CD8-positive, alpha-beta memory T cell (primary cell): ENCODE measurements around the gene CCDC6. TPM values are rescaled to one million over a fixed set of nuclear protein-coding genes. Genes with fewer than 3 reads are reported as not detected.

Experiments used
- CTCF ChIA-PET: fragments of 350-600 bp; sonication (Branson Sonifier 250); formaldehyde crosslinking; loops from one replicate; lab custom pipeline; 2021; ENCODE audit warnings: antibody characterized with exemption; lab: Charles Lee
- POLR2A ChIA-PET: fragments of 350-600 bp; sonication (Branson Sonifier 250); formaldehyde crosslinking; loops from one replicate; lab custom pipeline; 2021; ENCODE audit warnings: antibody characterized with exemption; lab: Charles Lee
- DNase-seq, 5 donors: peaks; one replicate each; pipeline versions ENCODE4 v3.0.0 to v3.0.0-alpha.2; 2020 to 2022; ENCODE audit warnings: mixed read lengths in 1 of 5
- H3K27ac ChIP-seq: one replicate; pipeline ENCODE4 v1.7.0; 2013; ENCODE audit warnings: low read depth, mild to moderate bottlenecking, low read length, moderate library complexity
- H3K27me3 ChIP-seq: 2 replicates; pipeline ENCODE4 v1.7.0; 2013; ENCODE audit warnings: low read length, mild to moderate bottlenecking; ENCODE audit not compliant: insufficient read depth, poor library complexity, severe bottlenecking
- H3K36me3 ChIP-seq: 2 replicates; pipeline ENCODE4 v1.7.0; 2013; ENCODE audit warnings: mild to moderate bottlenecking, low read length, moderate library complexity; ENCODE audit not compliant: insufficient read depth
- H3K4me1 ChIP-seq: 2 replicates; pipeline ENCODE4 v1.7.0; 2013; ENCODE audit warnings: mild to moderate bottlenecking, low read length, moderate library complexity; ENCODE audit not compliant: insufficient read depth
- H3K4me3 ChIP-seq: 2 replicates; pipeline ENCODE4 v1.7.0; 2013; ENCODE audit warnings: mild to moderate bottlenecking, low read length
- H3K9me3 ChIP-seq: 2 replicates; pipeline ENCODE4 v1.7.0; 2013; ENCODE audit warnings: mild to moderate bottlenecking, low read length
- H3K27ac Mint-ChIP-seq, 8 donors: one replicate each; pipeline ENCODE4 v1.8.0; 2020 to 2021; ENCODE audit warnings: mixed read lengths in 8 of 8, mild to moderate bottlenecking in 6 of 8, inconsistent platforms in 3 of 8, moderate library complexity in 3 of 8
- H3K27me3 Mint-ChIP-seq, 2 donors: one replicate each; pipeline ENCODE4 v1.8.0; 2020 to 2021; ENCODE audit warnings: mixed read lengths in 2 of 2, mild to moderate bottlenecking in 1 of 2, moderate library complexity in 1 of 2
- H3K36me3 Mint-ChIP-seq, 3 donors: one replicate each; pipeline ENCODE4 v1.8.0; 2020 to 2021; ENCODE audit warnings: mixed read lengths in 3 of 3, inconsistent platforms in 1 of 3, mild to moderate bottlenecking in 1 of 3
- H3K4me1 Mint-ChIP-seq, 3 donors: one replicate each; pipeline ENCODE4 v1.8.0; 2020 to 2021; ENCODE audit warnings: mixed read lengths in 3 of 3, inconsistent platforms in 1 of 3, mild to moderate bottlenecking in 1 of 3
- H3K4me3 Mint-ChIP-seq, 7 donors: one replicate each; pipeline ENCODE4 v1.8.0; 2020 to 2021; ENCODE audit warnings: mixed read lengths in 7 of 7, mild to moderate bottlenecking in 6 of 7, moderate library complexity in 4 of 7, inconsistent platforms in 2 of 7
- H3K9me3 Mint-ChIP-seq, 5 donors: one replicate each; pipeline ENCODE4 v1.8.0; 2020 to 2022; ENCODE audit warnings: mixed read lengths in 5 of 5, mild to moderate bottlenecking in 3 of 5, moderate library complexity in 2 of 5, inconsistent platforms in 1 of 5
- polyA plus RNA-seq: library from polyadenylated mRNA; unstranded; fragments of 300-500 nt; fragmentation: Illumina TruSeq; gene quantifications from one replicate; pipeline ENCODE4 v1.2.3, GENCODE V29; 2021
- total RNA-seq, 2 experiments: library from RNA; stranded (reverse); gene quantifications; one replicate each; pipeline ENCODE4 v1.2.3, GENCODE V29; 2021

Gene CCDC6
- total and polyA plus RNA-seq, 3 experiments from 2014 or later, result 4.9 to 53.0 (median 52.0) TPM

DNA sequence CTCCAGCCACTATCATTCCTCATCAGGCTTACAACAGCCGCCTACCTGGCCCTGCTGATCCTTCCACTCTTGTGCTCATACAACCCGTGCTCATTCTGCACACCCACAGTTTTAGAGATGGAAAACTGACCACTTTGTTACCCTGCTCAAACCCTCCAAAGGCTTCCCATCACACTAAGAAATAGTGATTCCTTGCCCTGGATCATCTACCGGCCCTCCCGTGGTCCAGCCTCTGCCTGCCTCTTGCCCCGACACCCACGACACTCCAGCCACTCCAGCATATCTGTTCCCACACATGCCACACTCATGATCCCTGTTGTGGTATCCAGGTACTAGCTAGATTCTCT lies 36.8 kb downstream of the CCDC6 start:
- no peaks in the 10 kb centered on the region for H3K36me3 ChIP-seq
- Mint-ChIP-seq H3K36me3 (no peaks in the 10 kb centered on the region), H3K4me1 (peaks cover 68 to 92% (median 81%) of the 10 kb centered on the region in 3 donors), H3K4me3 (no peak overlapping the region), H3K27ac (peak overlapping the region in 1 of 8 donors; percentile 54), H3K9me3 (no peaks in the 10 kb centered on the region), H3K27me3 (no peaks in the 10 kb centered on the region)
- no peaks in the 10 kb centered on the region for H3K9me3 ChIP-seq
- no peaks in the 10 kb centered on the region for H3K27me3 ChIP-seq
- peaks cover 35% of the 10 kb centered on the region for H3K4me1 ChIP-seq
- CTCF ChIA-PET, result no interaction called here
- DNase-seq, result no peak
- no peak overlapping the region for H3K4me3 ChIP-seq
- POLR2A ChIA-PET, result no interaction called here
- no peak overlapping the region for H3K27ac ChIP-seq

DNA sequence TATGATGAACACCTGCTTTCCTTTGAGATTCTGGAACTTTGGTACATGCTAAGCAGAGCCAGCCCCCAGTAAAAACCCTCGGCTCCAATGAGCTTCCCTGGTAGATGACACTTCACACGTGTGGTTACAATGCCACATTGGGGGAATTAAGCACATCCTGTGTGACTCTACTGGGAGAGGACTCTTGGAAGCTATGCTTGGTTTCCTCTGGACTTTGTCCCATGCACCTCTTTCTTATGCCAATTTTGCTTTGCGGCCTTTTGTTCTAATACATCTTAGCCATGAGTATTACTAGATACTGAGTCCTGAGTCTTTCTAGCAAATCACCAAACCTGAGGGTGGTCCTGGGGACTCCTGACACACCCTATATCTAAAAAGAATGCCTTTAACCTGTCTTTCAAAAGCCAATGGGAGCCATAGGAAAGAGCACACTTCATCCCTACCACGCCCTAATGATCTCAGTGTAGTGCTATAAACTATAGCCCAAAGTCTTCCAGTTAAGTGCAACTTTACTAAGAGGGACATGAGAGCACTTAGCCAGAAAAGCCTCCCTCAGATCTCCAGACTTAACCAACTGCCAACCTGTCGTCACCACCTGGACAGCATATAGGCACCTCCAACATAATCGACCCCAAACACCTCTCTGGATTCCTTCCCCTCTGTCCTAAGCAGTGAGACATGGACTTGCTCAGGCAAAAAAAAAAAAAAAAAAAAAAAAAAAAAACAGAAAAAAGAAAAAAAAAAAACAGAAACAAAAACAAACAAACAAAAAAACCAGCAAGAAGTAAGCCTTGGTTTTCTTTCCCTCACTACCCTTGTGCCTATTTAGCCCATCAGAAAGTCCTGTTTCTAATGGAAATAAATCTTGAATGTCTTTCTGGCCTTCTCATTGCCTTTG lies 37.4 kb downstream of the CCDC6 start:
- Histone ChIP-seq H3K27ac (no peak overlapping the region), H3K36me3 (no peaks in the 10 kb centered on the region), H3K27me3 (no peaks in the 10 kb centered on the region), H3K4me3 (no peak overlapping the region), H3K4me1 (peaks cover 37% of the 10 kb centered on the region), H3K9me3 (no peaks in the 10 kb centered on the region)
- H3K9me3 Mint-ChIP-seq, result no peaks in the 10 kb centered on the region
- POLR2A ChIA-PET, result no interaction called here
- no peak overlapping the region for H3K4me3 Mint-ChIP-seq
- peaks cover 68 to 92% (median 81%) of the 10 kb centered on the region in 3 donors for H3K4me1 Mint-ChIP-seq
- H3K36me3 Mint-ChIP-seq, result no peaks in the 10 kb centered on the region
- CTCF ChIA-PET, result no interaction called here
- peak overlapping the region in 2 of 8 donors; percentile 10 to 49 for H3K27ac Mint-ChIP-seq
- DNase-seq, result no peak
- no peaks in the 10 kb centered on the region for H3K27me3 Mint-ChIP-seq

DNA sequence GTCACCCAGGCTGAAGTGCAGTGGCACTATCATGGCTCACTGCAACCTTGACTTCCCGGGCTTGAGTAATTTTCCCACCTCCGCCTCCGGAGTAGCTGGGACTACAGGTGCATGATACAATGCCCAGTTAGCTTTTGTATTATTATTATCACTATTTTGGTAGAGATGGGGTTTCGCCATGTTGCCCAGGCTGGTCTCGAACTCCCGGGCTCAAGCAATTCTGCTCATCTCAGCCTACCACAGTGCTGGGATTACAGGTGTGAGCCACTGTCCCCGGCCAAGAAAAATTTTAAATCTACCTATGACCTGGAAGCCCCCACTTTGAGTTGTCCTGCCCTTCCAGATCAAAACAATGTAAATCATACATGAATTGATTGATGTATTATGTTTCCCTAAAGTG lies 38.8 kb downstream of the CCDC6 start:
- no peak overlapping the region for H3K4me3 Mint-ChIP-seq
- no peak for DNase-seq
- ChIA-PET POLR2A (no interaction called here), CTCF (no interaction called here)
- Histone ChIP-seq H3K27ac (no peak overlapping the region), H3K9me3 (no peaks in the 10 kb centered on the region), H3K4me3 (no peak overlapping the region), H3K4me1 (peaks cover 25% of the 10 kb centered on the region), H3K27me3 (no peaks in the 10 kb centered on the region), H3K36me3 (no peaks in the 10 kb centered on the region)
- H3K4me1 Mint-ChIP-seq, result peaks cover 57 to 85% (median 76%) of the 10 kb centered on the region in 3 donors
- H3K27me3 Mint-ChIP-seq, result no peaks in the 10 kb centered on the region
- H3K36me3 Mint-ChIP-seq, result no peaks in the 10 kb centered on the region
- peak overlapping the region in 3 of 8 donors; percentile 38 to 66 (median 47) for H3K27ac Mint-ChIP-seq
- H3K9me3 Mint-ChIP-seq, result no peaks in the 10 kb centered on the region

DNA sequence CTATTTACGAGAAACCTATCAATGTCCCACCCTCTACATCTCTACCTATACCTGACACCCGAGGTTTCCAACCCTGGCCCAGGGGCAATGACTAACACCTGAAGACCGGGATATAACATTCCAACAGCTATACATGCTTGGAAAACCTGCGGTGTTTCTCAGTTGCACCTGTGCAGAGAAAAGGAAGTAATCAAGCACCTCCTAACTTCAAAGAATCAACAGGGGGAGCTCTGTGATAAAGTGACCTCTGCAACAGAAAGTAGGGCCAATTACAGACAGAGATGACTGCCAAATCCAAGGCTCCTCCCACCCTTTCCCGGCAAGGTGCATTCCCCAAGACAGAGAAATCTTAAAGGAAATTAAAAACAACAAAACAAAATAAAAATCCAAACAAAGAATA lies 41.3 kb downstream of the CCDC6 start:
- Histone ChIP-seq H3K4me3 (no peak overlapping the region), H3K27ac (no peak overlapping the region), H3K27me3 (no peaks in the 10 kb centered on the region), H3K9me3 (no peaks in the 10 kb centered on the region), H3K4me1 (peaks cover 12% of the 10 kb centered on the region), H3K36me3 (no peaks in the 10 kb centered on the region)
- Mint-ChIP-seq H3K27me3 (no peaks in the 10 kb centered on the region), H3K4me1 (peaks cover 52 to 84% (median 78%) of the 10 kb centered on the region in 3 donors), H3K36me3 (peaks cover 2 to 11% (median 9%) of the 10 kb centered on the region in 3 donors), H3K4me3 (peak overlapping the region in 5 of 7 donors; percentile 12 to 61 (median 45)), H3K9me3 (no peaks in the 10 kb centered on the region), H3K27ac (peak overlapping the region in 7 of 8 donors; percentile 24 to 79 (median 61))
- ChIA-PET CTCF (interaction anchor here (0.8 to 3.2 kb wide), 6 partner anchors 9 to 43 kb away, joined by 3 to 10 read pairs (median 3); partner anchors contain the start of gene CCDC6), POLR2A (no interaction called here)
- peak in 1 of 5 donors; percentile 21 for DNase-seq

DNA sequence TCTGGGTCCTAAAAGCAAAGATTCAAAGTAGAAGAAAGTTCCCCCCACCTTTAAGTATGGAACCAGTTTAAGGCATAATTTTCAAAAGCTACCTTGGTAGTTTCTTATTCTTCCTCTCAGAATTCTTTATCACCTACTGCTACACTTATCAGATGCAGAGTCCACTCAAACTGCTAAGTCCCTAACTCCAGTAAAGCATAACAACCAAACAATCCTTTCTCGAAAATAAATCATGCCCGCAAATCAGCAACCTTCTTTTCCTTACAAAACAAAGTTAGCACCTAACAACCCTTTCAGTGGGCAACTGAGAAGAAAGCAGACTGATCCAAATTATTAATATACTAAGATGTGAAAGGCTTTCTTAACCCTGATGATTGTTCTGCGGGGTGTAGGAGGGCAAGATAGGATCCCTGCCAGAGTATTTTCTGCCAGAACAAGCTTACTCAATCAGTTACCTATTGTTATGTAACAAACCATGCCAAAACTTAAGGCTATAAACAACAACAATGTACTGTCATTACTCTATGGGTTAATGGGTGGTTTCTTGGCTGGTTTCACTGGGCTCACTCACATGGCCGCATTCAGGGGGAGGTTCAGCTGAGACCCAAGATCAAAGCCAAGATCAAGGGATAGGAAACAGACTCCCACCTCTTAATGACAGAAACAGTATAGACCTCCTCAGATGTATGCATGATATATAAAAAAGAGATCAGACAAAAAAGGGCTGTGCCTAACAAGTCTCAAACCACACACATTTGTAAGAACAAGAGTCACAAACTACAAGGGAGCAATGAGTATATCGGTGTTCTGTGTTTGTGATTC lies 42.0 kb downstream of the CCDC6 start:
- no peak overlapping the region for H3K27ac ChIP-seq
- POLR2A ChIA-PET, result no interaction called here
- peak in 2 of 5 donors; percentile 39 to 50 for DNase-seq

DNA sequence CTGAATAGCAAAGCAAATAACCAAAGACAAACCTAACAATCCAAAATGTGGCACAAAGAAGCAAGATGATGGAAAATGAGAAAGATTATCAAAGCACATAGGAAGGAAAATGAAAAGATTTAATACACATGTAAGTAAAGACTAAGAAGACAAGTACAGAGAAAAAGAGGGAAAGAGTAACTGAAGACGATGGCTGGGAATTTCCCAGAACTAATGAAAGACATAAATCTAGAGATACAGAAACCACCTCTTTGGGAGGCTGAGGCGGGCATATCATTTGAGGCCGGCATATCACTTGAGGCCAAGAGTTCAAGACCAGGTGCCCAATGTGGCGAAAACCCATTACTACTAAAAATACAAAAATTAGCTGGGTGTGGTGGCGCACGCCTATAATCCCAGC lies 46.8 kb downstream of the CCDC6 start:
- Histone ChIP-seq H3K27ac (no peak overlapping the region), H3K27me3 (no peaks in the 10 kb centered on the region), H3K36me3 (no peaks in the 10 kb centered on the region), H3K9me3 (no peaks in the 10 kb centered on the region), H3K4me3 (no peak overlapping the region), H3K4me1 (peaks cover 3% of the 10 kb centered on the region)
- Mint-ChIP-seq H3K4me3 (peak overlapping the region in 1 of 7 donors; percentile 70), H3K9me3 (no peaks in the 10 kb centered on the region), H3K27me3 (no peaks in the 10 kb centered on the region), H3K27ac (no peak overlapping the region), H3K36me3 (peaks cover 4 to 11% (median 11%) of the 10 kb centered on the region in 3 donors), H3K4me1 (peaks cover 42 to 74% (median 67%) of the 10 kb centered on the region in 3 donors)
- ChIA-PET POLR2A (no interaction called here), CTCF (no interaction called here)
- DNase-seq, result no peak

More for the DNA sequence above, 42.0 kb downstream of the CCDC6 start:
- H3K27ac Mint-ChIP-seq, result peak overlapping the region; percentile 3 to 85 (median 59)
- CTCF ChIA-PET, result interaction anchor here (0.8 to 3.2 kb wide), 5 partner anchors 12 to 44 kb away, joined by 3 to 10 read pairs (median 3); partner anchors contain the start of gene CCDC6
- H3K36me3 Mint-ChIP-seq, result peaks cover 4 to 11% (median 9%) of the 10 kb centered on the region in 3 donors
- no peaks in the 10 kb centered on the region for H3K27me3 ChIP-seq
- no peaks in the 10 kb centered on the region for H3K27me3 Mint-ChIP-seq
- H3K4me3 ChIP-seq, result no peak overlapping the region
- H3K4me3 Mint-ChIP-seq, result peak overlapping the region in 3 of 7 donors; percentile 21 to 51 (median 45)
- H3K9me3 Mint-ChIP-seq, result no peaks in the 10 kb centered on the region
- no peaks in the 10 kb centered on the region for H3K36me3 ChIP-seq
- H3K9me3 ChIP-seq, result no peaks in the 10 kb centered on the region
- peaks cover 48 to 82% (median 75%) of the 10 kb centered on the region in 3 donors for H3K4me1 Mint-ChIP-seq
- peaks cover 12% of the 10 kb centered on the region for H3K4me1 ChIP-seq

DNA sequence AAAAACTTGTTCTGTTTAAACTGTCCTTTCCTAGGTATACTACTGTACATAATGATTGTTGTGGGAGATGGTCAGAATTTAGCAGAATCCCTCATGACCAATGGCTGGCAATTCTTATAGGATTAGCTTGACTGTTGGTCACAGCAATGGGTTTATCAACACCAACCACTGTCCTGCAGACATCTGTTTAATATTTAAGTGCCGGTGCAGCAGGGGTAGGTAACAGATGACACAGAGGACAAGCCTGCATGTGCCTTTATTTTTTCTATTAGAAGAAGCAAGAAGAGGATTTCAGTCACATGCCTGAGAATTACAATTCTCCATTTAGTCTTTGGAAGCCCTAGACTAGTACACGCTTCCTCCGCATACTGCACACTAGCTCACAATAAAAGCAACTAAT lies 48.4 kb downstream of the CCDC6 start:
- no peaks in the 10 kb centered on the region for H3K36me3 ChIP-seq
- H3K4me3 Mint-ChIP-seq, result no peak overlapping the region
- no peaks in the 10 kb centered on the region for H3K9me3 ChIP-seq
- CTCF ChIA-PET, result no interaction called here
- peak overlapping the region in 1 of 8 donors; percentile 4 for H3K27ac Mint-ChIP-seq
- H3K27me3 Mint-ChIP-seq, result no peaks in the 10 kb centered on the region
- no peaks in the 10 kb centered on the region for H3K4me1 ChIP-seq
- no peak overlapping the region for H3K27ac ChIP-seq
- no peaks in the 10 kb centered on the region for H3K27me3 ChIP-seq
- peaks cover 5 to 13% (median 11%) of the 10 kb centered on the region in 3 donors for H3K36me3 Mint-ChIP-seq
- POLR2A ChIA-PET, result no interaction called here
- no peaks in the 10 kb centered on the region for H3K9me3 Mint-ChIP-seq
- peaks cover 44 to 79% (median 73%) of the 10 kb centered on the region in 3 donors for H3K4me1 Mint-ChIP-seq
- no peak for DNase-seq
- no peak overlapping the region for H3K4me3 ChIP-seq
